Heart left ventricle (tissue), 13 donors: Measurements from ENCODE around the gene OXLD1.

Source experiments
- CTCF ChIP-seq, 12 donors: fragments of 200-600 bp; sonication (generic) in 4 of 12; IDR thresholded peaks; one replicate each; pipeline versions ENCODE4 v1.5.0 to v1.8.0; 2018 to 2022; ENCODE audit warnings: antibody characterized with exemption in 12 of 12, mild to moderate bottlenecking in 5 of 12
- POLR2A ChIP-seq, 2 donors: fragments of 450-650 bp; IDR thresholded peaks; one replicate each; pipeline ENCODE4 v1.6.1; 2017; ENCODE audit warnings: antibody characterized with exemption in 2 of 2, mild to moderate bottlenecking in 2 of 2, moderate library complexity in 2 of 2
- donor health status: ischemic (EF 13 %, LVEDD 7.1; RV severe dilation, severe dysfunction).
- donor health status: DM: no; HTN: yes; CAD: no.
- donor health status: DM: no; HTN: no; CAD: no.
- donor health status: ischemic (EF 25% LVEDD 6.9; RV normal size, moderate dysfunction).
- donor health status: ischemic (EF 25% LVEDD 5.7; RV mildly dilated, moderate dysfunction).
- donor health status: ischemic (EF 35%, LVEDD 5.7; RV mildly dilated, moderate dysfunction).
- donor health status: nonischemic (EF 11% LVEDD 7.7; RV severe dilation, severe dysfunction).
- donor health status: DM: yes; HTN: yes; CAD: no.
- donor health status: PGD.
- donor health status: ischemic (EF 29% LVEDD 5.4; RV normal size, mild dysfunction).
- donor health status: nonischemic (EF 23%, LVEDD 6.1; RV moderate dilation, normal function).

GRCh38 chr17:81655378-81656117 lies 10.9 kb downstream of the OXLD1 start:
- TF ChIP-seq CTCF (IDR thresholded peaks at IDR 0.05) (no peak), POLR2A (IDR thresholded peaks at IDR 0.05) (no peak)
